Naive thymus-derived CD8-positive, alpha-beta T cell (primary cell): ENCODE measurements around the gene FZD8. TPM values are rescaled to one million over a fixed set of nuclear protein-coding genes. Genes with fewer than 3 reads are reported as not detected.

ENCODE experiments used
- ATAC-seq, 2 donors: fragments of 150-1000 bp; cut with Tn5 transposase in 1 of 2; sonication (Bioruptor Pico), chemical (Tn5 transposase) in 1 of 2; 1 replicate in 1 of 2; 2 replicates in 1 of 2; pipeline ENCODE4 v1.10.0; 2021; ENCODE audit warnings: mild to moderate bottlenecking in 2 of 2, moderate library complexity in 2 of 2
- POLR2A ChIA-PET: fragments of 350-600 bp; sonication (Branson Sonifier 250); formaldehyde crosslinking; loops from one replicate; lab custom pipeline; 2021; ENCODE audit warnings: antibody characterized with exemption; lab: Charles Lee
- DNase-seq, 10 donors: peaks; one replicate each; pipeline versions ENCODE4 v3.0.0 to v3.0.0-alpha.2; 2020 to 2022
- H3K27ac Mint-ChIP-seq, 10 donors: one replicate each; pipeline ENCODE4 v1.8.0; 2020 to 2022; ENCODE audit warnings: mild to moderate bottlenecking in 10 of 10, mixed read lengths in 10 of 10, moderate library complexity in 4 of 10, inconsistent platforms in 1 of 10
- H3K27me3 Mint-ChIP-seq, 5 donors: one replicate each; pipeline ENCODE4 v1.8.0; 2021 to 2022; ENCODE audit warnings: mixed read lengths in 5 of 5
- H3K36me3 Mint-ChIP-seq, 3 donors: one replicate each; pipeline ENCODE4 v1.8.0; 2020 to 2022; ENCODE audit warnings: mixed read lengths in 3 of 3, mild to moderate bottlenecking in 2 of 3, inconsistent platforms in 1 of 3
- H3K4me1 Mint-ChIP-seq, 4 donors: one replicate each; pipeline ENCODE4 v1.8.0; 2021 to 2022; ENCODE audit warnings: mixed read lengths in 4 of 4
- H3K4me3 Mint-ChIP-seq, 10 donors: one replicate each; pipeline ENCODE4 v1.8.0; 2020 to 2022; ENCODE audit warnings: mild to moderate bottlenecking in 10 of 10, mixed read lengths in 10 of 10, moderate library complexity in 6 of 10, inconsistent platforms in 1 of 10
- H3K9me3 Mint-ChIP-seq, 9 donors: one replicate each; pipeline ENCODE4 v1.8.0; 2020 to 2022; ENCODE audit warnings: mixed read lengths in 9 of 9, mild to moderate bottlenecking in 3 of 9, inconsistent platforms in 1 of 9, moderate library complexity in 1 of 9
- polyA plus RNA-seq, 3 donors: library from polyadenylated mRNA; unstranded; fragments of 300-500 nt; fragmentation: Illumina TruSeq; gene quantifications; one replicate each; pipeline ENCODE4 v1.2.3, GENCODE V29; 2021
- total RNA-seq, 8 experiments: library from RNA in 2 of 8; stranded (reverse) in 2 of 8; gene quantifications; one replicate each; pipeline ENCODE4 v1.2.3 and lab custom pipeline; 2021 to 2026

Gene FZD8
- total and polyA plus RNA-seq, 5 experiments from 2014 or later, result 0.03 to 0.63 (median 0.60) TPM; not detected in 2

- no peak for ATAC-seq
- Mint-ChIP-seq H3K4me1 (peaks cover 10 to 52% (median 30%) of the 10 kb centered on the region in 4 donors), H3K9me3 (no peaks in the 10 kb centered on the region), H3K27ac (no peak overlapping the region), H3K36me3 (no peaks in the 10 kb centered on the region), H3K4me3 (peak overlapping the region; percentile 50 to 87 (median 72)), H3K27me3 (peaks cover 16 to 57% (median 43%) of the 10 kb centered on the region in 5 donors)
- DNase-seq, result no peak
- POLR2A ChIA-PET, result no interaction called here
Observed at GRCh38 chr10:35639728-35640401, 2.2 kb downstream of the FZD8 start.

GRCh38 chr10:35639021-35639727 is 2.9 kb downstream of the FZD8 start:
- peak overlapping the region in 1 of 10 donors; percentile 56 for H3K27ac Mint-ChIP-seq
- POLR2A ChIA-PET, result no interaction called here
- H3K4me3 Mint-ChIP-seq, result peak overlapping the region in 8 of 10 donors; percentile 64 to 87 (median 74)
- DNase-seq (no peak), ATAC-seq (no peak)
- no peaks in the 10 kb centered on the region for H3K9me3 Mint-ChIP-seq
- H3K27me3 Mint-ChIP-seq, result peaks cover 16 to 55% (median 43%) of the 10 kb centered on the region in 5 donors
- H3K36me3 Mint-ChIP-seq, result no peaks in the 10 kb centered on the region
- H3K4me1 Mint-ChIP-seq, result peaks cover 10 to 48% (median 27%) of the 10 kb centered on the region in 4 donors

- Mint-ChIP-seq H3K27me3 (peaks cover 14 to 48% (median 38%) of the 10 kb centered on the region in 5 donors), H3K4me3 (no peak overlapping the region), H3K36me3 (no peaks in the 10 kb centered on the region), H3K27ac (no peak overlapping the region), H3K4me1 (peaks cover 5 to 37% (median 19%) of the 10 kb centered on the region in 4 donors), H3K9me3 (no peaks in the 10 kb centered on the region)
- POLR2A ChIA-PET, result no interaction called here
- no peak for ATAC-seq
- DNase-seq, result no peak
Observed at GRCh38 chr10:35638101-35638500, 4.0 kb downstream of the FZD8 start.

GRCh38 chr10:35637462-35637861 is 4.6 kb downstream of the FZD8 start:
- H3K36me3 Mint-ChIP-seq, result no peaks in the 10 kb centered on the region
- H3K4me3 Mint-ChIP-seq, result peak overlapping the region in 4 of 10 donors; percentile 19 to 69 (median 38)
- peaks cover 4 to 31% (median 17%) of the 10 kb centered on the region in 4 donors for H3K4me1 Mint-ChIP-seq
- no peak overlapping the region for H3K27ac Mint-ChIP-seq
- POLR2A ChIA-PET, result interaction anchor here (0.6 kb wide), 1 partner anchor 1795 kb away, joined by 3 read pairs; no protein-coding TSS in a partner anchor
- H3K9me3 Mint-ChIP-seq, result no peaks in the 10 kb centered on the region
- ATAC-seq (no peak), DNase-seq (no peak)
- H3K27me3 Mint-ChIP-seq, result peaks cover 14 to 53% (median 38%) of the 10 kb centered on the region in 5 donors

- no peaks in the 10 kb centered on the region for H3K36me3 Mint-ChIP-seq
- no peaks in the 10 kb centered on the region for H3K9me3 Mint-ChIP-seq
- H3K4me1 Mint-ChIP-seq, result peaks cover 2 to 26% (median 16%) of the 10 kb centered on the region in 4 donors
- no peak overlapping the region for H3K27ac Mint-ChIP-seq
- DNase-seq (no peak), ATAC-seq (no peak)
- peak overlapping the region in 3 of 10 donors; percentile 9 to 40 (median 36) for H3K4me3 Mint-ChIP-seq
- H3K27me3 Mint-ChIP-seq, result peaks cover 14 to 54% (median 38%) of the 10 kb centered on the region in 5 donors
- POLR2A ChIA-PET, result interaction anchor here (0.6 kb wide), 1 partner anchor 1794 kb away, joined by 3 read pairs; no protein-coding TSS in a partner anchor
Observed at GRCh38 chr10:35636956-35637355, 5.1 kb downstream of the FZD8 start.

- DNase-seq, result peak in 7 of 10 donors; percentile 18 to 69 (median 46)
- Mint-ChIP-seq H3K27ac (peak overlapping the region in 2 of 10 donors; percentile 52 to 80), H3K27me3 (peaks cover 14 to 54% (median 41%) of the 10 kb centered on the region in 5 donors), H3K9me3 (no peaks in the 10 kb centered on the region), H3K36me3 (no peaks in the 10 kb centered on the region), H3K4me1 (peaks cover 2 to 25% (median 14%) of the 10 kb centered on the region in 4 donors), H3K4me3 (no peak overlapping the region)
- peak; percentile 67 to 77 for ATAC-seq
- POLR2A ChIA-PET, result no interaction called here
Observed at GRCh38 chr10:35635576-35635975, 6.5 kb downstream of the FZD8 start.

- peaks cover 0 to 9% (median 0%) of the 10 kb centered on the region in 9 donors for H3K9me3 Mint-ChIP-seq
- POLR2A ChIA-PET, result no interaction called here
- DNase-seq (no peak), ATAC-seq (no peak)
- peaks cover 0 to 15% (median 6%) of the 10 kb centered on the region in 4 donors for H3K4me1 Mint-ChIP-seq
- no peaks in the 10 kb centered on the region for H3K36me3 Mint-ChIP-seq
- no peak overlapping the region for H3K4me3 Mint-ChIP-seq
- H3K27ac Mint-ChIP-seq, result peak overlapping the region in 1 of 10 donors; percentile 26
- H3K27me3 Mint-ChIP-seq, result peaks cover 11 to 48% (median 32%) of the 10 kb centered on the region in 5 donors
Observed at GRCh38 chr10:35633006-35633980, 8.8 kb downstream of the FZD8 start.

- no peak overlapping the region for H3K4me3 Mint-ChIP-seq
- no peaks in the 10 kb centered on the region for H3K36me3 Mint-ChIP-seq
- peaks cover 8 to 35% (median 24%) of the 10 kb centered on the region in 5 donors for H3K27me3 Mint-ChIP-seq
- ATAC-seq, result no peak
- no peak overlapping the region for H3K27ac Mint-ChIP-seq
- POLR2A ChIA-PET, result no interaction called here
- DNase-seq, result no peak
- H3K4me1 Mint-ChIP-seq, result peaks cover 0 to 9% (median 4%) of the 10 kb centered on the region in 4 donors
- peaks cover 0 to 9% (median 0%) of the 10 kb centered on the region in 9 donors for H3K9me3 Mint-ChIP-seq
Observed at GRCh38 chr10:35632027-35632426, 10.1 kb downstream of the FZD8 start.

- DNase-seq (no peak), ATAC-seq (no peak)
- Mint-ChIP-seq H3K36me3 (no peaks in the 10 kb centered on the region), H3K4me1 (peaks cover 0 to 6% (median 4%) of the 10 kb centered on the region in 4 donors), H3K27ac (no peak overlapping the region), H3K27me3 (peaks cover 5 to 29% (median 21%) of the 10 kb centered on the region in 5 donors), H3K9me3 (peaks cover 0 to 9% (median 0%) of the 10 kb centered on the region in 9 donors), H3K4me3 (no peak overlapping the region)
- POLR2A ChIA-PET, result no interaction called here
Observed at GRCh38 chr10:35631404-35631803, 10.7 kb downstream of the FZD8 start.

- ATAC-seq, result no peak
- no peaks in the 10 kb centered on the region for H3K4me1 Mint-ChIP-seq
- no peak overlapping the region for H3K4me3 Mint-ChIP-seq
- POLR2A ChIA-PET, result no interaction called here
- H3K36me3 Mint-ChIP-seq, result no peaks in the 10 kb centered on the region
- no peak for DNase-seq
- H3K9me3 Mint-ChIP-seq, result peaks cover 0 to 9% (median 0%) of the 10 kb centered on the region in 9 donors
- H3K27me3 Mint-ChIP-seq, result peaks cover 14 to 38% (median 23%) of the 10 kb centered on the region in 5 donors
- H3K27ac Mint-ChIP-seq, result no peak overlapping the region
Observed at GRCh38 chr10:35626971-35627507, 15.1 kb downstream of the FZD8 start.

GRCh38 chr10:35614312-35614711 is 27.8 kb downstream of the FZD8 start:
- Mint-ChIP-seq H3K4me1 (no peaks in the 10 kb centered on the region), H3K27ac (no peak overlapping the region), H3K9me3 (peaks cover 0 to 12% (median 5%) of the 10 kb centered on the region in 9 donors), H3K36me3 (peaks cover 0 to 6% (median 5%) of the 10 kb centered on the region in 3 donors), H3K27me3 (peaks cover 11 to 62% (median 35%) of the 10 kb centered on the region in 5 donors), H3K4me3 (no peak overlapping the region)
- DNase-seq (no peak), ATAC-seq (no peak)
- POLR2A ChIA-PET, result no interaction called here
